T-helper 22 cell (primary cell): Measurements from ENCODE around the gene LUC7L3.

Experiments used
- DNase-seq: peaks from one replicate; pipeline ENCODE4 v3.0.0-alpha.2; 2020; ENCODE audit warnings: low read depth

Gene LUC7L3

DNA sequence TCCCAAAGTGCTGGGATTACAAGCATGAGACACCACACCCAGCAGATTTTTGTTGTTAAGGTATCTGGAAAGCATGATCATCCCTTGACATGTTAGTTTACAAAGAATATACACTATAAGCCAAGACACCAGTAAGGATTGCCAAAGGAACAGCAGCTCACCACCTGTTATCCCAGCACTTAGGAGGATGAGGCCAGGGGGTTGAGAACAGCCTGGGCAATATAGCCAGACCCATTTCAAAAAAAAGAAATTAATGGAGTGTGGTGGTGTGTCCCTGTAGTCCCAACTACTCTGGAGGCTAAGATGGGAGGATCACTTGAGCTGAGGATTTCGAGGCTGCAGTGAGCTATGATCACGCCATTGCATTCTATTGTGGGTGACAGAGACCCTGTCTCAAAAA is 42.8 kb downstream of the LUC7L3 start:
- no peak for DNase-seq

DNA sequence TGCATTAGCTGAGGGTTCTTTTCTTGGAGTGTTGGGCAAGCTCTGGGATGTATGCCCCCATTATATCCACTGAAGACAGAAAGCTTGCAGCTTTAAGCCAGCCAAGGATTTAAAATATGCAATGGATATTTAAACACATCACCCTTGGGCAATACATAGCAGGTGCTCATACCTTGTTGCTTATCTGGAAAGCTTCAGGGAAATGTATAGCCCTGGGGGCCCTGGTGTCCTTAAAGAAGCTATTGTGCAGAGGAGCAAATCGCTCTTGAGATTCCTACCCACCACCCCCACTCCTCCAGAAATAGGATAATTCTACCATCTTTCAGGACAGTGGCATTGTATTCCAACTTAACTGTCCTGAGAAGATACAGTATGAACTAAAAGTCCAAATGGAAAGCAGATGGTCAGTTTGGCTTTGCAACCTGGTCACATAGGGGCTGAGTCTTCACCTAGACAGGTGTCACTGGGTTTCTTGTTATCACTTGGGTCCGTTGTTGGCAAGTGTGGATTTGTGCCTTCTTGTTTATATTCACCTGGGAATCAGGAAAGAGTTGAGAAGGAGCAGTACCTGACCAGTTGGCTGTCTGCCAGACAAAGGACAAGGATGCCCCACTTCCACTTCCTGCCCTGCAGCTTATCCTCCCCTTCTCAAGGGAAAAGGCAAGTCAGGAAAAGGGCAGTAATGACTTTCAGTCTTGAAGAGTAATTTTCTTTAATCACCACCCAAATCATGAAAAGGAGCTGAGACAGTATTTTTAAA is 44.5 kb downstream of the LUC7L3 start:
- no peak for DNase-seq

DNA sequence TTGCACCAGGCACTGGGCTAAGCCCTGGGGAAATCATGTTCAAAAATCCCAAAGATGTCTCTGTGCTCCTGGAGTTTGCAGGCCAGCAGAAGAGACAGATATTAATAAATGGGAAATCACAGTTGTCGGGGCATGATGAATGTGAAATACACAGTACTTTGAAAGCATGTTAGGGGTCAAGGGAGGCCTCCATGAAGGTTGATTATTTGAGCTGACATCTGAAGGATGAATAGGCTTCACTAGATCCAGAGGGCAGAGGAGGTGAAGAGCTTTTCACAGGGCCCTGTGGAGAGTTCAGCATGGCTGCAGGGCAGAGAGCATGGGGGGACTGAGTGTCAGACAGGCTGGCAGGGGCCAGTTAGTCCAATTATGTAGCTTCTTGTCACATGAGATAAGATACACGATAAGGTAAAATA is 45.3 kb downstream of the LUC7L3 start:
- DNase-seq = no peak

DNA sequence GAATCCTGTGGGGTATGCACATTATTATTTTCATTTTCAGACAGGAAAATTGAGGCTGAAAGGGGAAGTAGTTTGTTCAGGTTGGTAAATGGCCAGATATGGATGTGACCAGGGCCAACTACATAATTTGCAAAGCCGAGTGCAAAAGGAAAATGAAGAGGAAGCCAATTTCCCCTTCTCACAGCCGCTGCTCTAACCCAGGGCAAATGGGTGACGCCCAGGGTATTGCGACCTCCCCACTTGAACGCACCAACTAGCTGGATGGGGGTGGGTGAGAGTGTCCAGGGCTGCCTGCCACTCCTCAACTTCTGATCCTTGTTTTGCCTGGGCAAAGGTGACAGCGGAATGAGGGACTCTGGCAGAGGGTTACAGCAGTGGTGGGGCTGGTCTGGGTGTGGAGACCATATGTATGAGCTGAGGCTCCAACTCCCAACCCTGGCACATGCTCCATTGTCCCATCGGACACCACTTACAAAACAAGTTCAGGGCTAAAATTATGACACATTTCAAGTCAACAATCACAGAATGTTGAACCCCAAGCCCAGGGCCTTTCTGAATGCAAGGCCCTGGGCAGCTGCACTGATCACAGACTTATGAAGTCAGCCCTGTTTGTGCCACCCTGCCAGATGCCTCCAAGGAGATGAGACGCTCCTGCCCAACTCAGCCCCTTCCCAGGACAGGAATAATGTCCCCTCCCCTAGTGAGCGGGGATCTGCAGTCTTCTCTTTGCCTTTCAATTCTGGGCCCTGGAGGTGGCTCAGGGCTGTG is 46.2 kb downstream of the LUC7L3 start:
- DNase-seq = no peak

DNA sequence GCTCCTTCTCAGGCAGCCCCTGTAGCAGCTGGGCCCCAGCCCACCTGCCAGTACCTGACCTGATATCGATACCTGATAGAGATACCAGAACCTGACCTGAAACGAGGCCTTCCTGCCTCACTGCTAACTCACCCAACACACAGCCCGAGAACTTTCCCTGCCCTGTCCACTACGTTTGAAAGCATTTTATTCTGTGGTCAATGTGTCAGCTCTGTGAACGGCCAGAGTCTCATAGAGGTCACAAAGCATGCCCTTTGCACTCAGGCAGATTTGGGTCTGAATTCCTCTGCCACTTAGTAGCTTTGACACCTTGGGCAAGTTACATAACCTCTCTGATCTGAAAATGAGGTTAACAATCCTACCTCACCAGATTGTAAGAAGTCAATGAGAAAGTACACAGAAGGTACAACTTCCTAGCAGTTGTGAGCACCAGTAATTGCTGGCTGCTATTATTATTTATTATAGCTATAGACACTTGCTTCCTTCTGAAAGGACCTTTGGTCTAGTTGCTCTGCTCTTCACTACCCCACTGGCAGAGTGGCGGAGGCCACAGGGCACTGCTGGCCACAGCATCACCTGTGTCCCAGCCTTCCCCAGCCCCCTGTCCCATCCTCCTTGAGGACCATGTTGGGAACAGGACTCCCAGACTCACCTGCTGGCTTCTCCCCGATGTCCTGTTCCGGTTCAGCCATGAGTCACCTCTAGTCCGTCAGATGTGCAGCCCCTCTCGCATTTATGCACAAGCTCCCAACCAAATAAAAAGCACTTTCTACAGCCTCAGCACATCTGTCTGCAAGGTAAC is 47.0 kb downstream of the LUC7L3 start:
- DNase-seq = no peak

DNA sequence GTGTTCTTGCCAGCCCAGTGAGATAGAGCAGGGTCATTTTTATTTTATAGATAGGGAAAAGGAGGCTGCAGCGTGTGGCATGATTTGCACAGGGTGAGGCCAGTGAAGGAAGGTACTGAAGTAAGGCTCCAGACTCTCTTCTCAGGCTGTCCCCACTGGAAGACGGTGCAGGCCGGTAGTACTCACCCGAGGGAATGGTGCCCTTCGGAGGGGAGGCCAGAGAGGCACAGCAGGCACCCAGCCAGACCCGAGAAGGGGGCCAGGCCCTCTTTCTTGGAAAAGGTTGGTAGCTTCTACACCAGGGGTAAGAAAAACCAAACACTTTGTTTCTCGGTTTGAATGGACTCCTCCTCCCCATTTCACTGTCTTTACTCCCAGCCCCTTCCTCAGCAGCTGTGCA is 47.6 kb downstream of the LUC7L3 start:
- DNase-seq = no peak

DNA sequence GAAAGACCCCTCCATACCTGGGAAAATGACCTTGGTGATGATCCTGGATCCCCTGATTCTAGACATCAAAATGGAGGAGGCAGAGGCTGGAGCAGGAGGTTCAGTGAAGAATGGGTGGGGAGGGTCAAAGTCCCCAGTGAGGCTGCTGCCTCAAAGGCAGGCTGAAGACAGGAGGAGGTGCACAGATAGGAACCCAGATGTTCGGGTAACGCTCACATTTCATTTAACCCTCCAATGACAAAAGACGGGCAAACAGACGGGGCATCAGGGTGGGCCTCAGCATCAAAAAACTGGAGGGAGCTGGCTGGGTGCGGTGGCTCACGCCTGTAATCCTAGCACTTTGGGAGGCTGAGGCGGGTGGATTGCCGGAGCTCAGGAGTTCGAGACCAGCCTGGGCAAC is 48.0 kb downstream of the LUC7L3 start, which contains the start of gene ANKRD40CL:
TSS of gene ANKRD40CL (minus strand) at position 73 of the 400 bp plus-strand sequence. CDS start 605 bp downstream, outside the sequence.
- no peak for DNase-seq

DNA sequence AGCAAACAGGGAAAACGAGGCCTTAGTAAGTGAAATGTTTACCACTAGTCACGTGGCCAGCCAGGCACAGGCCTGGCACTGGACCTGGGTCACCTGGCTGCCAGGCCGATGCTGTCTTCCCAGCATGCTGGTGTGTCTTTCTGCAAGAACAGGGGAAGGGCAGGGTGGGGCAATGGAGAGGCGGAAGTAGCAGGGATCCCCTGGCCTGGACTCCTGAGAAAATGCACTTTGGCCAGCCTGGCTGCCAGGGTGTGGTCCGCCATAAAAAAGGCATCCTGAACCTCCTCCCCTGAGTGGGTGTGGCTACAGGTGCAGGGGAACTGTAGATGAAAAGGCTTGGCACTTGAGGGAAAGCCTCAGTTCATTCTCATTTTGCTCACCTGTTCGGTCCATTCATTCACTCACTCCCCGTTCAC is 49.0 kb downstream of the LUC7L3 start:
- no peak for DNase-seq

DNA sequence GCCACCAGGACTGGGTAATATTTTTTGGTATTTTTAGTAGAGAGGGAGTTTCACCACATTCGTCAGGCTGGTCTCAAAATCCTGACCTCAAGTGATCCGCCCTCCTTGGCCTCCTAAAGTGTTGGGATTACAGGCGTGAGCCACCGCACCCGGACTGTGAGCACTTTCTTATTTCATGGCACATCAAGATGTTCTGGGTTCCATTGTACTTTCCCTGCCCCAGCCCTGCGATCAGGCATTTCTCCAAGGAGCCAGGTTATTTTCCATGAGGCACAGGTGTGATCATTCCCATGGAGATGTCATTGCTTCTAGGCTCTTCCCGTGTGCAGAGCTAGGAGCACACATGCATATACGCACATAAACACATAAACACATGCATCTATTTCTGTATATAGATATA is 50.5 kb downstream of the LUC7L3 start:
- DNase-seq = no peak

DNA sequence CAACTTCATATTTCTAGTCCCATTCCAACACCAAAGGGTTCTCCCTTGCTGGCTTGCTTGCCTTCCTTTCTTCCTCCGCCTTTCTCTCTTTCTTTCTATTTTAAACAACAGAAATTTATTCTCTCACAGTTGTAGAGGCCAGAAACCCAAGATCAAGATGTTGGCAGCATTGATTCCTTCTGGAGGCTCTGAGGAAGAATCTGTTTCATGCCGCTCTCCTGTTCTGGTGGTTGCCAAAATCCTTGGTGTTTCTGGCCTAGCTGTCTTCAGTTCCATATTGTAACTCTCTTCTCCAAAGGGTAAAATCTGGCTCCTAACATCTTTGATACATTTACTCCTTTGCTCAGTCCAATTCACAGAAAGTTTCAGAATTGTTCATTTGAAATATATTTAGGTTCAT is 50.9 kb downstream of the LUC7L3 start:
- DNase-seq = no peak

DNA sequence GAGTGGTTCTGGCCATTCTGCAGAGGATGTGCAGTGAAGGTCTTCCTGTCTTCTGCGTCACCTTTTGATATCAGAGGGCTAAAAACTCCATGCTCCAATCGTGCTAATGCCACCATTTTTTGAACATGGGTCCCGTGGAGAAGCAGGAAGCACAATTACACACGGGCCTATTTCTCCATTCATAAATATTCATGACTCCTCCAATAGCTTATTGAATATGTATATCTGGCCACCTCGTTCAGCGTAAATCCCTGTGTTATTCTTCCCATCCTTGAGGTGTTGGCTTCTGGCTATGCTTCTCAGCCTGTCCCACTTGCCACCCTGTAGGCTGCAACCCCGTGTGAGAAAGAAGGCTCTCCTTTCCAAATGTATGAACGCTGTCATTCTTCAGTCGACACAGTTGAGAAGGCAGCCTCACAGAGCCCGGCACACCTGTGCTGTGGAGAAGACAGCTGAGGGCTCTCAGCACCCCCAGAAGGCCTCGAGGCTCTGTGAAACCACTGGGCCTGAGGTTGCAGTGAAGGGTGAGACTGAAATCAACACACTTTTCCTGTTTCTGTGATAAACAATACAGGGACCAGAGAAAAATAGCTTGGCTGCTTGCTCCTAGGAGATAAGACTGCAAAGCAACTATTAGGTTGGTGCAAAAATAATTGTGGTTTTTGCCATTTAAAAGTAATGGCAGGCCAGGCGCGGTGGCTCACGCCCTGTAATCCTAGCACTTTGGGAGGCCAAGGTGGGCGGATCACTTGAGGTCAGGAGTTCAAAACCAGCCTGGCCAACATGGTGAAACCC is 52.8 kb downstream of the LUC7L3 start:
- no peak for DNase-seq

DNA sequence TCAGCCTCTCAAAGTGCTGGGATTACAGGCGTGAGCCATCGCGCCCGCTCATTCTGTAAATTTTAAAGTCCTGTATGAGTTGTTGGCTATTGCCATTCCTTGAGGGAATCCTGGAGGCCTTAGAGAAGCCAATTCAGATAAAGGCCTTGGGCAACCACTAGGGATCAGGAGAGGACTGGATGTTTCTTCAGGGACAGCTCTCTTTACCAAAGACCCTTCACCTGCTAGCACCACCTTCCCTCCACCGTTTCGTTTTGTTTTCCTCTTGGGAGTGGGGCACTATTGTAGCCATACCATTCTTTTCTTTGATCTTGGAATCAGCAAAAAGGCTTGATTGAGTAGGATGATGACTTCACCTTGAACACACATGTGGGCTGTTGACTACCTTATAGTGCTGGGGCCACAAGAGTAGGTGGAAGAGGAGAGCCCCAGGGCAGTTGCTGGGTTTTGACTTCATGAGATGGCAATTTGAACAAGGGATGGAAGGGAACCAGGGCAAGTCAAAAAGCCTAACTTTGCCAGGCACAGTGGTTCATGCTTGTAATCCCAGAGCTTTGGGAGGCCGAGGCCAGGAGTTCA is 54.9 kb downstream of the LUC7L3 start:
- no peak for DNase-seq

DNA sequence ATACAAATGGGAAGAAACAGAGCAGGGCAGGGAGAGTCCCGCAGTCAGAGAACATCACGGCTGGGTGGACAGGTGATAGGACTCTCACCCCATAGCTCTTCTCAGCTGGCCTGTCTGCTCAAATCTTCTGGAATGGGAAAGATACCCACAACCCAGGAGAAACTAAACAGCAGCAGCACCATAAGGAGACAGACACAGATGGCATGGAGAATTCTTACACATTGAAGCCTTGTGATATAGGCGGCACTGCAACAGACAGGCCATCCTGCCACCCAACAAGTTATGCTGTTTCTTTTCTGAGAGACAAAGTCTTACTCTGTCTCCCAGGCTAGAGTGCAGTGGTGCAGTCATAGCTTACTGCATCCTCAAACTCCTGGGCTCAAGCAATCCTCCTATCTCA is 56.5 kb downstream of the LUC7L3 start:
- DNase-seq = no peak

DNA sequence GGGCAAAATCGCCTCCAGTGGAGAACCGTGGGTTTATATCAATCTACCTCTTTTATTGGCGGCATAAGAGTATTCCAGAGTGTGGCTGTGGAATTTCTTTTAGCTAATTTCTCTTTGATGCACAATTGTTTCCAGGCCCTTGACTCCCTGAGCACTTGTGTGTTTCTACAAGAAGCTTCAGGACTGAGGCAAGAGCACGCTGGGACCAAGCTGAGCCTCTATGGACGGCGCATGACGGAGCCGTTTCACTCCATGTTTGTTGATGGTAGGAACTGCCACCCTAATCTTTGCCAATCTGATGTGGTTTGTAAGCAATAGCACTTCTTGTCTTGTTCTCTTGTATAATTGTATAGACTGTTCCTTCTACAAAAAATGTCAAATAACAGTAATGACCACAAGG is 59.1 kb downstream of the LUC7L3 start:
- DNase-seq = no peak

DNA sequence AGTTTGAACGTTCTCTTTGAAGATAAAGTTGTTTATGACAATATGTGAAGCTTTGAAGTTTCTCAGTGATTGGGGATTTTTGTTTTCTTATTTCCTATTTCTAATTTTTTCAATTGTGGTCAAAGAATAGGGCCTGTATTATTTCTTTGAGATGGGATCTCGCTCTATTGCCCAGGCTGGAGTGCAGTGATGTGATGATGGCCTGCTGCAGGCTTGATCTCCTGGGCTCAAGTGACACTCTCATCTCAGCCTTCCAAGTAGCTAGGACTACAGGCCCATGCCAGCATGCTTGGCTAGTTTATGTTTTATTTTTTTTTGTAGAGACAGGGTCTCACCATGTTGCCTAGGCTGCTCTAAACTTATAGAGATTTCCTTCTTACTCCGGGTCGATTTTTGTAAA is 59.6 kb downstream of the LUC7L3 start:
- no peak for DNase-seq

DNA sequence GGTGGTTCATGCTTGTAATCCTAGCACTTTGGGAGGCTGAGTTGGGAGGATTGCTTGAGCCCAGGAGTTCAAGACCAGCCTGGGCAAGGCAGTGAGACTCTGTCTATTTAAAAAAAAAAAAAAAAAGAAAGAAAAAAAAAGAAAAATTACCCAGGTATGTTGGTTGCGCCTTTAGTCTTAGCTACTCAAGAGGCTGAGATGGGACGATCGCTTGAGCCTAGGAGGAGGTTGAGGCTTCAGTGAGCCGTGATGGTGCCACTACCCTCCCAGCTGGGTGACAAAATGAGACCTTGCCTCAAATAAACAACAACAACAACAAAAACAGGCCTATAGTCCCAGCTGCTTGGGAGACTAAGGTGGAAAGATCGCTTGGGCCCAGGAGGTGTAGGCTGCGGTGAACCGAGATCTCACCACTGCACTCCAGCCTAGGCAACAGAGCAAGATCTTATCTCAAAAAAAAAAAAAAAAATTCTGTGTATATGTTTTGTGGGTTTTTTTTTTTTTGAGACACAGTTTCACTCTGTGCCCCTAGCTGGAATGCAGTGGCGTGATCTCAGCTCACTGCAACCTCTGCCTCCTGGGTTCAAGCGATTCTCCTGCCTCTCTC is 60.4 kb downstream of the LUC7L3 start:
- peak; percentile 51 for DNase-seq

DNA sequence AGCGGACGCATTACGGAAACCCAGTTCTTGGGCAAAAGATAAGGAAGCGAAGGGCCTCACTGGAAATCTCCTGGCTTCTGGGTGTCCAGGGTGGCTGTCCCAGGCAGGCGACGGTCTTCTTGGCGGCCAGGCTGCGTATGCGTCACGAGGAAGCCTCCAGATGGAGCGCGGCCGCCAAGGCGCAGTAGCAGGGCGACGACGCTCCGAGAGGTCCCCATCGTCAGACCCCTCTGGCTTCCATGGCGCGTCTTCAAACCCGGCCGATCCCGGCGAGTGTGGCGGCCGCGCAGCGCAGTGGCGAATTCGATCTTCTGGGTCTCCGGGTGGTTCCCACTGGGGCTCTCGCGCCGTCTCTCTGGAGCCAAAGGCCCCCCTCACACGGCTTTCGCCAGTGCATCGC is 61.8 kb downstream of the LUC7L3 start:
- DNase-seq = no peak

DNA sequence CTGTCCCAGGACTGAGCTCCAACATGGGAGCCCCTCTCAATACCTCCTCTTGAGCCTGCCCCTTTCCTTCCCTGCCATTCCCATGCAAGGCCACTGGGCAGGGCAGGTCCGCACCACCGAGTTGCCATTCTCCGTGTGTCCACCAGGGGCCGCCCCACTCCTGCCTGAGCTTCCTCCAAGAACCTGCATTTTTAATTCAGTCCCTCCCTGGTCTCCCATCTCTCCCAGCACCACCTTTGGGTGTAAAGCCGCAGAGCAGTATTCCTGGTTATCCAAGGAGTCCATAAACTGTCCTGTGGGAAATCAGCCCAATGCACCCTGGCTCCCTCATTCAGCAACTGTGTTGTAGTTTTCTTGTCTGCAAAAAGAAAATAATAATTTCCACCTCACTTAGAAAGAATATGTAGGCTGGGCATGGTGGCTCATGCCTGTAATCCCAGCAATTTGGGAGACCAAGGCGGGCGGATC is 63.8 kb downstream of the LUC7L3 start:
- DNase-seq = peak; percentile 35

DNA sequence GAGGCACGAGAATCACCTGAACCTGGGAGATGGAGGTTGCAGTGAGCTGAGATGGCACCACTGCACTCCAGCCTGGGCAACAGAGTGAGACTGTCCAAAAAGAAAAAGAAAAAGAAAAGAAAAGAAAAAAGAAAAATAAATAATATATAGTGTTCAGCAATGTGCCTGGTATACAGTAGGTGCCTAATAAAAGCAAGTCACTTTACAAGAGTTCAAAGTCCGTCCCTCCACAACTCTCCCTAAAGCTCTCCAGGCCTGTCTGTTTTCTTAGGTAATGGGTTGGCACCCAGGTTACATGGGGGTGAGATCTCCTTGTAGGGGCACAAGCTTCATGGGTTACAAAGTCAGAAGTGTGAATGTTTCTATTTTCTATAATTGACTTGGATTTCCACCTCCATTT is 64.5 kb downstream of the LUC7L3 start:
- no peak for DNase-seq

DNA sequence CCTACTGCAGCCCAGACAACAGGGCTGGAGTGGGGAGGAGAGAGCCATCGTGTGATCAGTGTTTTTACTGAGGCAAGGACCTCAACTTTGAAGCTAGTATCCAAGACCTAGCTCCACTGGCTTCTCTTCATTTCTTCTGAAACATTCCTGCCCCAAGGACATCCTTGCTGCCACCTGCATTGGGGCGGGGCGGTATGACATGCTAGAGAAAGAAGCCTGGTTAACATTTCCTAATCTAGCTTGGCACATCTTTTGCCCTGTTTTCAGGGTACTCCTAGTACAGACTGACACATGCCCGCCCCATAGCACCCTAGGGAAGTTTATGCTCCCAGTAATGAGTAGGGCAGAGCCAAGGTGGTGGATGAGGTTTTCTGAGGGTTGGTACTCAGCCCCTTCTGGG is 65.7 kb downstream of the LUC7L3 start:
- DNase-seq = no peak
